GM10266 (cell line): Measurements from ENCODE around the gene SPINK7.

Source experiments
- DNase-seq: peaks from one replicate; pipeline ENCODE4 v3.0.0; 2012; ENCODE audit errors: extremely low spot score
- TF ChIP-seq, protein P1 (sequence below): IDR thresholded peaks from 2 replicates; pipeline ENCODE4 v1.5.1; 2012; ENCODE audit warnings: mild to moderate bottlenecking, low read depth; ENCODE audit not compliant: control insufficient read depth, insufficient read depth; ENCODE audit errors: missing control alignments

SPINK7 gene

GRCh38 chr5:148336704-148337435 is 24.6 kb downstream of the SPINK7 start:
- TF ChIP-seq, protein P1, sequence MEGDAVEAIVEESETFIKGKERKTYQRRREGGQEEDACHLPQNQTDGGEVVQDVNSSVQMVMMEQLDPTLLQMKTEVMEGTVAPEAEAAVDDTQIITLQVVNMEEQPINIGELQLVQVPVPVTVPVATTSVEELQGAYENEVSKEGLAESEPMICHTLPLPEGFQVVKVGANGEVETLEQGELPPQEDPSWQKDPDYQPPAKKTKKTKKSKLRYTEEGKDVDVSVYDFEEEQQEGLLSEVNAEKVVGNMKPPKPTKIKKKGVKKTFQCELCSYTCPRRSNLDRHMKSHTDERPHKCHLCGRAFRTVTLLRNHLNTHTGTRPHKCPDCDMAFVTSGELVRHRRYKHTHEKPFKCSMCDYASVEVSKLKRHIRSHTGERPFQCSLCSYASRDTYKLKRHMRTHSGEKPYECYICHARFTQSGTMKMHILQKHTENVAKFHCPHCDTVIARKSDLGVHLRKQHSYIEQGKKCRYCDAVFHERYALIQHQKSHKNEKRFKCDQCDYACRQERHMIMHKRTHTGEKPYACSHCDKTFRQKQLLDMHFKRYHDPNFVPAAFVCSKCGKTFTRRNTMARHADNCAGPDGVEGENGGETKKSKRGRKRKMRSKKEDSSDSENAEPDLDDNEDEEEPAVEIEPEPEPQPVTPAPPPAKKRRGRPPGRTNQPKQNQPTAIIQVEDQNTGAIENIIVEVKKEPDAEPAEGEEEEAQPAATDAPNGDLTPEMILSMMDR, result no peak
- no peak for DNase-seq

- DNase-seq, result no peak
- TF ChIP-seq, protein P1, result no peak
These were observed 30.3 kb downstream of the SPINK7 start for GRCh38 chr5:148342371-148343045.

- no peak for DNase-seq
- TF ChIP-seq, protein P1, result no peak
These were observed 30.8 kb downstream of the SPINK7 start for GRCh38 chr5:148343046-148343407.

DNA sequence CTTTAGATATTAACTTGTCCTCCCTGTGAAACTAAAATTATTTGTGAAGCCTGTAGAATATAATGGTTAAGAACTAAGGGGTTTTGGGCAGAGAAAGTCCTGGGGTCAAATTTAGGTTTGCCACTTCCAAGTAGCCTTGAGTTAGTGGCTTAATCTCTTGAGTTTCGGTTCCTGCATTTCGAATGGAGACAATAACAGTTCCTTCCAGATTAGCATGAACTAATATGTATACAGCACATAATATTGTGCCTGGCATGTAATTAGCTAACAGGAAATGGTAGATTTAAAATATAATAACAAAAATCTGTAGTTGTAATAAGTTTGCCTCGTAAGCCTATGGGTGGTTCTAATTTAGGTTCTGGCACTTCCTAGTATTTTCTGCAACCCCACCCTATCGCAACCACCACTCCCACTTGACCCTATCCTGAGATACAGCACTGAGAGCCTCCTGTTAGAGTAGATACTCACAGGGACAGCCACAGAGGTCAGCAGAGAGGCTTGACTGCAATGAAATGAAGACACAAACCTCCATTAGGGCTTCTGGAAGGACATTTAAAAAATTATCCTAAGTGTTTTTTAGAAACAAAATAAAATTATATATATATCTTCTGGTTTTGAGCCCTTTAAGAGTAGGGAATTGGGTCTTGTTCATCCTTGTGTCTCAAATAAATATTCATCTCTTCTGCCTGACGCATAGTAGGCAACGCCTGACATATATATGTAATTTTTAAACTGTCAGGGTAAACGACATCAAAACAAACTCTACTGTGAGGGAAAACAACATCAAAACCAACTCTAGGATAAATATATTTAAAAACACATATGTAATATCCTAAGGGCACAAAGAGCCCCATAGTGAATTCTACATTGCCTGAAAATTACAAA is 31.6 kb downstream of the SPINK7 start:
- DNase-seq, result no peak
- TF ChIP-seq, protein P1, result no peak

DNA sequence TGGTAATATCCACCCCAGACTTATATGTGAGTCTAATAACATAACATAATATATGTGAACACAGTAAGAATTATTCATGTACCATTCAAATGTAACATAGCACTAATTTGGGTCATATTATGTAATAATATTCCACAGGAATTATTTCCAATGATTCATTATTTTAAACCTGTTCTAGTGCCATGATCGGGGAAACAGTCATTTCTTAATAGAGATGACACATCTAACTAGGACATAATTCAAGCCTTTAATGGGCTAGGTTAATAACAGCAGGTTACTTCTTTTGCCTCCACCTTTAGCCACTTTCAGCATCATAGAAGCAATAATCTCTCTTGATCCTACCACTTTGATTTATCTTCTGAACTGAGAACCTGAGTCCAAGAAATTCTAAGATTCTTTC is 35.5 kb downstream of the SPINK7 start:
- TF ChIP-seq, protein P1, result no peak
- DNase-seq, result no peak

DNA sequence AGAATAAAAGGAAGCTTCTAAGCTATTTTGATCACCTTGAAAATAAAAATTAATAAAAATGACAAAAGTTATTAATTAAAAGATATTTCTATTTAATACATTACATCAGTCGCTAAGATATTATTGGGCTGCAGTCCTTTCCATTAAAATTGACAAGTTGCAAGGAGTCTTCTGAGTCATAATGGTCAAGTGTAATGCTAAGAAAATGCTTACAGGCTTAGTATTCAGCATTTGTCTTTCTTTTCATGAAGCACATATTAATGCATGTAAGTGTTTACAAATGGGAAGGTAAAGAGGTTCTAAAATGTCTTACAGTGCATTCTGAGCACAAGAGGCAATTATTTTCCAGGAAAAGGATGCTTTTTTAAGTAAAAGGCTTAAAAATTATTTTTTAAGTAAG is 40.5 kb downstream of the SPINK7 start:
- TF ChIP-seq, protein P1, result no peak
- no peak for DNase-seq
